ENCODE results near the gene DCAKD. TPM values are rescaled to one million over a fixed set of nuclear protein-coding genes. Genes with fewer than 3 reads are reported as not detected.

DCAKD gene
- total and polyA plus RNA-seq, 2 of the 8 experiments (the other 6 are each of a cell fraction or from before 2014, with no cell fraction given), result 35.6 to 52.9 TPM

DNA sequence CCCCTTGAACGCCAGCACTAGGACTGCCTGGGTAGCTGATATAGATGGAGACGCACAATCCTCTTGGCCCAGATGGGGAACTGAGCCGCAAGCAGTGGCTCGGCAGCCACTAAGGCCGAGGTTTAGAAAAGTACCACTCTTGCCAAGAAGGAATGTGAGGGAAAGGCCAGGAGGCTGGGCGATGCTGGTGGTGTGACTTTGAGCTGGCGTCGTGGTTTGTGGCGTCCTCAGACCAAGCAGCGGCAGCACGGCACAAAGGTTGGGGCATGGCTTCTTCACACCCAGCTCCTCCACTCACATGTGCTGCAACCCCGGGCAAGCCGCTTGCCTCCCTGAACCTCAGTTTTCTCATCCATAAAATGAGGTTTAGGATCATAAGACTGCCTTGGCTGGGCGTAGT, 15.6 kb downstream of the DCAKD start (continued):
- TF ChIP-seq TAF1 (IDR thresholded peaks at IDR 0.05; ENCODE audit: low read depth, low read length) (no peak), EGR1 (IDR thresholded peaks at IDR 0.05; ENCODE audit: borderline replicate concordance, low read depth, low read length) (no peak), CHD1 (IDR thresholded peaks at IDR 0.05; ENCODE audit: low read depth, low read length) (no peak)
